Neural cell (in vitro differentiated cells): Measurements from ENCODE around the gene DCT.

ENCODE experiments used
- CTCF ChIP-seq: fragments of 450-650 bp; IDR thresholded peaks from 2 replicates; pipeline ENCODE4 v1.5.1; 2014; ENCODE audit warnings: antibody characterized with exemption, mild to moderate bottlenecking, moderate library complexity; ENCODE audit not compliant: poor library complexity, severe bottlenecking
- REST ChIP-seq: IDR thresholded peaks from 2 replicates; pipeline ENCODE4 v1.6.1; 2012; ENCODE audit warnings: borderline replicate concordance
- TAF1 ChIP-seq: IDR thresholded peaks from 2 replicates; pipeline ENCODE4 v1.6.1; 2012; ENCODE audit warnings: low read depth

GRCh38 chr13:94454334-94454733, 25.1 kb downstream of the DCT start:
- no peak for TF ChIP-seq CTCF
- no peak for TF ChIP-seq TAF1
- TF ChIP-seq REST: no peak
